Spinal cord (tissue), 10 donors: ENCODE measurements around the gene TRAP1. TPM values are rescaled to one million over a fixed set of nuclear protein-coding genes. Genes with fewer than 3 reads are reported as not detected.

Source experiments
- DNase-seq, 6 donors: peaks; one replicate each; pipeline versions ENCODE4 v3.0.0 to v3.0.0-alpha.2; 2013 to 2015; ENCODE audit warnings: low spot score in 6 of 6, low read depth in 4 of 6
- H3K27ac ChIP-seq: one replicate; pipeline ENCODE4 v1.5.1; 2013; ENCODE audit warnings: low read depth, low read length, control low read depth
- H3K27me3 ChIP-seq: one replicate; pipeline ENCODE4 v1.6.1; 2013; ENCODE audit warnings: low read length; ENCODE audit not compliant: control insufficient read depth, insufficient read depth
- H3K36me3 ChIP-seq: one replicate; pipeline ENCODE4 v1.6.1; 2013; ENCODE audit warnings: low read length; ENCODE audit not compliant: control insufficient read depth, insufficient read depth
- H3K4me1 ChIP-seq: one replicate; pipeline ENCODE4 v1.6.1; 2013; ENCODE audit warnings: low read length; ENCODE audit not compliant: control insufficient read depth, insufficient read depth
- H3K4me3 ChIP-seq: one replicate; pipeline ENCODE4 v1.5.1; 2013; ENCODE audit warnings: low read depth, low read length, control low read depth
- H3K9me3 ChIP-seq: one replicate; pipeline ENCODE4 v1.6.1; 2013; ENCODE audit warnings: low read length; ENCODE audit not compliant: control insufficient read depth, insufficient read depth
- WGBS: methylation state at CpG from one replicate; pipeline ENCODE4 v1.1.5; 2013; ENCODE audit warnings: missing lambda C conversion rate; ENCODE audit not compliant: insufficient coverage; 5-methylcytosine and 5-hydroxymethylcytosine counted together
- polyA plus RNA-seq, 2 donors: library from polyadenylated mRNA; unstranded; fragments of 120-200 nt; gene quantifications; one replicate each; pipeline ENCODE4 v1.2.1, GENCODE V29; 2013; ENCODE audit not compliant: insufficient read length in 2 of 2
- total RNA-seq, 2 donors: library from RNA; depleted of rRNA in 1 of 2; stranded (reverse); fragments of 120-200 nt in 1 of 2; fragments of >200 nt in 1 of 2; gene quantifications; one replicate each; pipeline versions ENCODE4 v1.2.3 to v1.2.4, GENCODE V29; 2013 to 2014
- donor health status: healthy.

Gene TRAP1
- total and polyA plus RNA-seq, 4 donors: 68.1 to 142 (median 82.8) TPM

DNA sequence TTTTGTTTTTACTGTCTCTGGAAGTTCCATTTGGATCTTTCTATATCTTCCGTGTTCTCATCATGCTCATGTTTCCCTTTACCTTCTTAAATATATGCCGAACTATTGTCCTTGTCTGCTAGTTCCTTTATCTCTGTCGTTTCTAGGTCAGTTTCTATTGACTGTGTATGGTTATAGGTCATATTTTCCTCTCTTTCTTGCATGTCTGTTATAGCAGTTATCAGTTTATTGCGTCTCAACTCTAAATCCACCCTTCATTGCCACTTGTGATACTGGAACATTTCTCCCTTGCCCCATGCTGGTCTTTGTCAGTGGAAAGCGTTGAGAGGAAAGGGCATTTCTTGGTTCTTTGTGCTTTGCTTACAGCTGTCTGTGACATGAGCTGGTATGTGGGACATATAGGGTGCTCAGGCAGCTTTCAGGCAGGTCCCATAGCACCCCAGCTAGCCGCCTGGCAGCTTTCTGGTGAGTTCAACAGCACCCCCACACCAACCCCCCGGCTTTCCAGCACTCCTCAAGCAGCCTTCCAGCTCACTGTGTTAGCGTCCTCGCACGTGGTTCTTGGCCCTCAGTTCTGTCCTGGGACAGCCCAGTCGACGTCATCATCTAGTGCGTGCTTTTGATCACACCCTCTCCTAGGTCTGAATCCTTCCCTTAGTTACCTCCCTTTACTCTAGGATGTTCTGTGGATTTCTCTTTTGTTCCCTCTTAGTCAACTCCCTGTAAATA lies 78.2 kb downstream of the TRAP1 start:
- H3K27ac ChIP-seq: no peak overlapping the region
- H3K4me3 ChIP-seq: no peak overlapping the region
- no peak for DNase-seq

DNA sequence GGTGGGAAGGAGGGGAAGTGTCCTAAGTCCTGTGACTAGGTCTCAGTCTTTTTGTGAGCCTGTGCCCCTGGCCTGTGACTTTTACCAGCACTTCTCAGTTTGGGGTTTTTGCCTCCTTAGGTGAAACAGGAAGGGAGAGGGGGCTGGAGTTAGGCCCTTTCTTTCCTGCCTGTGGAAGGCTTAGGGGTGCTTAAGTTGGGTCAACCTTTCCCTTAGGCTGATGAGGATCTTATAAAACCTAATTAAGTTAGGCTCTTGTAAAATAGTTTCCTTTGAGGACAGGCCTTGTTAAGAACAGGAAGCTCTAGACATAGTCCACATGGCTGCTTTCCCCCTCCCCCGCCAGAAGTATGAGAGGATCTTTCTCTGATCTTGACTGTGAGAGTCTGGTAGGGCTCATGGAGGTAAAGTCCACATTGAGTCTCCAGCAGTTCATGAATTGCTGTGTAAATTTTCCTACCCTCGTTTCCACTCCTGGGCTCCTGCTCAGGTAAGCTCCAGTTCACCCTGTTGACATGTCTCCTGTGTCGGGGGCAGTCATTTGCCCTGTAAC lies 79.9 kb downstream of the TRAP1 start:
- no peak for DNase-seq
- peaks cover 4% of the 10 kb centered on the region for H3K4me1 ChIP-seq
- H3K4me3 ChIP-seq: no peak overlapping the region
- peaks cover 22% of the 10 kb centered on the region for H3K36me3 ChIP-seq
- H3K9me3 ChIP-seq: no peaks in the 10 kb centered on the region
- no peak overlapping the region for H3K27ac ChIP-seq
- WGBS: 86% methylated on average over 2 of the region's 3 CpGs
- H3K27me3 ChIP-seq: no peaks in the 10 kb centered on the region

More for the DNA sequence above, 78.2 kb downstream of the TRAP1 start:
- no peaks in the 10 kb centered on the region for H3K27me3 ChIP-seq
- no peaks in the 10 kb centered on the region for H3K9me3 ChIP-seq
- H3K4me1 ChIP-seq: peaks cover 4% of the 10 kb centered on the region
- H3K36me3 ChIP-seq: peaks cover 30% of the 10 kb centered on the region
- WGBS: 88% methylated on average over 5 of the region's 13 CpGs

- H3K27me3 ChIP-seq: no peaks in the 10 kb centered on the region
- WGBS: 97% methylated on average over 3 of the region's 4 CpGs
- peak in 1 of 6 donors; percentile 3 for DNase-seq
These were observed 91.2 kb downstream of the TRAP1 start for GRCh38 chr16:3625911-3626732.

GRCh38 chr16:3625331-3625730 lies 92.0 kb downstream of the TRAP1 start:
- WGBS: 100% methylated on average over 3 of the region's 5 CpGs
- no peaks in the 10 kb centered on the region for H3K36me3 ChIP-seq
- no peaks in the 10 kb centered on the region for H3K27me3 ChIP-seq
- no peak for DNase-seq
- no peaks in the 10 kb centered on the region for H3K4me1 ChIP-seq
- H3K27ac ChIP-seq: no peak overlapping the region
- no peaks in the 10 kb centered on the region for H3K9me3 ChIP-seq
- H3K4me3 ChIP-seq: no peak overlapping the region

More at GRCh38 chr16:3625911-3626732, 91.2 kb downstream of the TRAP1 start:
- no peak overlapping the region for H3K4me3 ChIP-seq
- H3K9me3 ChIP-seq: no peaks in the 10 kb centered on the region
- H3K27ac ChIP-seq: no peak overlapping the region
- H3K36me3 ChIP-seq: no peaks in the 10 kb centered on the region
- no peaks in the 10 kb centered on the region for H3K4me1 ChIP-seq

DNA sequence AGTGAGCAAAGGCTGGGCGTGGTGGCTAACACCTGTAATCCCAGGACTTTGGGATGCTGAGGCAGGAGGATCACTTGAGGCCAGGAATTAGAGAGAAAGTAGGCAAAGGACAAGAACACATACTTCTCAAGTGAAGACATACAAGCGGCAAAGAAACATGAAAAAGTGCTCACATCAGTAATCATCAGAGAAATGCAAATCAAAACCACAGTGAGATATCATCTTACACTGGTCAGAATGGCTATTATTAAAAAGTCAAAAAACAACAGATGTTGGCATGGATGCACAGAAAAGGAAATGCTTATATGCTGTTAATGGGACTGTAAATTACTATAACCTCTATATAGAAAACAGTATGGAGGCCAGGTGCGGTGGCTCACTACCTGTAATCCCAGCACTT lies 93.7 kb downstream of the TRAP1 start:
- H3K9me3 ChIP-seq: no peaks in the 10 kb centered on the region
- no peak for DNase-seq
- 80% methylated on average over 1 of the region's 3 CpGs for WGBS

DNA sequence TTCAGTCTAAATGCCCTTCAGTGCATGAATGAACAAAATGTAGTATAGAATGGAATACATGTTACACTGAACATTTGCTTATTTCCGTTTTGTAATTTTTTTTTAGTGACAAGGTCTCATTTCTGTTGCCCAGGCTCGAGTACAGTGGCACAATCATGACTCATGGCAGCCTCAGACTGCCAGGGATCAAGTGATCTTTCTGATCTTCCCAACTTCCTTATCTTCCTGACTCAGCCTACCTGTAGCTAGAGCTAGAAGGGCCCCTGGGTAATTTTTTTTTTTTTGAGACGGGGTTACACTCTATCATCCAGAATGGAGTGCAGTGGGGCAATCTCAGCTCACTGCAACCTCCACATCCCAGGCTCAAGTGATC lies 98.6 kb downstream of the TRAP1 start:
- Histone ChIP-seq H3K4me3 (no peak overlapping the region), H3K4me1 (no peaks in the 10 kb centered on the region), H3K9me3 (no peaks in the 10 kb centered on the region), H3K36me3 (peaks cover 4% of the 10 kb centered on the region), H3K27me3 (no peaks in the 10 kb centered on the region), H3K27ac (no peak overlapping the region)
- WGBS: 100% methylated on average over 1 of the region's 3 CpGs
- DNase-seq: no peak

More for the DNA sequence above, 93.7 kb downstream of the TRAP1 start:
- H3K36me3 ChIP-seq: no peaks in the 10 kb centered on the region
- H3K27ac ChIP-seq: no peak overlapping the region
- H3K4me3 ChIP-seq: no peak overlapping the region
- no peaks in the 10 kb centered on the region for H3K27me3 ChIP-seq
- H3K4me1 ChIP-seq: no peaks in the 10 kb centered on the region

DNA sequence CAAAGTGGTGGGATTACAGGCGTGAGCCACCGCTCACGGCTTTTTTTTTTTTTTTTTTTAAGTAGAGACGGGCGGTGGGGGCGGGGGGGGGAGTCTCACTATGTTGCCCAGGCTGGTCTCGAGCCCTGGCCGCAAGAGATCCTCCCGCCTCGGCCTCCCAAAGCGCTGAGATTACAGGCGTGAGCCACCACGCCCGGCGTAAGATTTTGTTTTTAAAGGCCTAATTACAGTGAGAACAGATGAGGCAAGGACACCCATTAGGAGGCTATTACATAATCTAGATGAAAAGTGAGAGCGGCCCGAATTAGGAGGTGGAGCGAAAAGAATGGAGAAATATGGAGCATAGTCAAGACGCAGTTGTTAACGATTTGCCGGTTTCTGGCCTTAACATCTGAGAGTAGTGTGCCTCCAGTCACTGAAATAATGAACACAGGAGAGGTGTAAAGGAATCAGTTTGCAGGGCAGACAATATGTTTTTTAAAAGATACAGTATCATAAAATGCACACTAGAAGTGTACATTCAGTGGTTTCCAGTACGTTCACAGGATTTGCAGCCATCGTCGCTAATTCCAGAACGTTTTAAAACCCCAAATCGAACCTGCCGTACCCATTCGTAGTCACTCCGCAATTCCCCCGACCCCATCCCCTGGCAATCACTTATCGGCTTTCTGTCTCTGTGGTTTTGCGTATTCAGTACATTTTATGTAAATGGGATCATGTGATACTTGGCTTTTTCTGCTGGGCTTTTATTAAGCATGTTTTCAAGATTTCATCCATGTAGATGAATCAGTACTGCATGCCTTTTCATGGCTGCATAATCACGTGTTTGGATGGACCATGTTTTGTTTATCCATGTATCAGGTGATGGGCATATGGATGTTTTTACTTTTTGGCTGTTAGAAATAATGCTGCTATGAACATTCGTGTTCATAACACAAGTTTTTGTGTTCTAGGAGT lies 104.5 kb downstream of the TRAP1 start:
- Histone ChIP-seq H3K9me3 (no peaks in the 10 kb centered on the region), H3K27ac (no peak overlapping the region), H3K27me3 (no peaks in the 10 kb centered on the region), H3K4me3 (peak overlapping the region; percentile 97), H3K36me3 (peaks cover 4% of the 10 kb centered on the region), H3K4me1 (peaks cover 9% of the 10 kb centered on the region)
- no peak for DNase-seq
- 96% methylated on average over 21 of the region's 34 CpGs for WGBS

GRCh38 chr16:3611146-3611975 lies 106.0 kb downstream of the TRAP1 start, which contains the start of gene SLX4:
Gene SLX4 (minus strand): TSS chr16:3611606. CDS start chr16:3608964, 2,642 bp downstream.
- Histone ChIP-seq H3K4me1 (peaks cover 15% of the 10 kb centered on the region), H3K27ac (peak within 1 kb of the TSS; percentile 78), H3K9me3 (no peaks in the 10 kb centered on the region), H3K36me3 (peaks cover 10% of the 10 kb centered on the region), H3K4me3 (peak within 1 kb of the TSS; percentile 97), H3K27me3 (no peaks in the 10 kb centered on the region)
- whole genome bisulfite sequencing: 0% methylated on average over 81 of the region's 86 CpGs
- DNase-seq: peak; percentile 85 to 98 (median 90)
